ENCODE data around the gene DGKD.

Gene DGKD

GRCh38 chr2:233414777-233415570, 60.7 kb downstream of the DGKD start:
- ATAC-seq: peak; percentile 54
- no peak for TF ChIP-seq CREB5 (CRISPR knock-in tag; IDR thresholded peaks at IDR 0.05; ENCODE audit: low read depth)
- peak; percentile 28; the same call in 1 of the 2 replicates for TF ChIP-seq ISL1 (CRISPR knock-in tag; IDR thresholded peaks at IDR 0.05)
- peak; percentile 62; the same call in 1 of the 2 replicates for TF ChIP-seq ZFP3 (CRISPR knock-in tag; IDR thresholded peaks at IDR 0.05)

GRCh38 chr2:233416199-233416598, 61.9 kb downstream of the DGKD start:
- no peak for ATAC-seq
- TF ChIP-seq CSRNP3 (CRISPR knock-in tag; IDR thresholded peaks at IDR 0.05) (no peak), TCF4 (CRISPR knock-in tag; IDR thresholded peaks at IDR 0.05; ENCODE audit: borderline replicate concordance) (no peak), ZNF70 (CRISPR knock-in tag; IDR thresholded peaks at IDR 0.05) (no peak), ZFP3 (CRISPR knock-in tag; IDR thresholded peaks at IDR 0.05) (no peak), ISL1 (CRISPR knock-in tag; IDR thresholded peaks at IDR 0.05) (no peak), PATZ1 (CRISPR knock-in tag; IDR thresholded peaks at IDR 0.05; ENCODE audit: borderline replicate concordance) (no peak), CSDC2 (CRISPR knock-in tag; IDR thresholded peaks at IDR 0.05) (no peak), ZC3H10 (CRISPR knock-in tag; IDR thresholded peaks at IDR 0.05) (no peak), GLIS3 (CRISPR knock-in tag; IDR thresholded peaks at IDR 0.05) (no peak), OSR1 (CRISPR knock-in tag; IDR thresholded peaks at IDR 0.05) (no peak), ZNF565 (CRISPR knock-in tag; conservative IDR thresholded peaks at IDR 0.05; ENCODE audit: low read depth) (no peak), PPARA (CRISPR knock-in tag; IDR thresholded peaks at IDR 0.05; ENCODE audit: borderline replicate concordance) (no peak), BACH2 (CRISPR knock-in tag; IDR thresholded peaks at IDR 0.05; ENCODE audit: borderline replicate concordance) (no peak), ARNTL (CRISPR knock-in tag; IDR thresholded peaks at IDR 0.05; ENCODE audit: borderline replicate concordance, low read depth) (no peak), RARB (CRISPR knock-in tag; IDR thresholded peaks at IDR 0.05) (no peak), ESRRG (CRISPR knock-in tag; IDR thresholded peaks at IDR 0.05) (no peak), SNAI2 (CRISPR knock-in tag; IDR thresholded peaks at IDR 0.05) (no peak), ZFP30 (CRISPR knock-in tag; IDR thresholded peaks at IDR 0.05) (no peak), TSHZ2 (CRISPR knock-in tag; IDR thresholded peaks at IDR 0.05) (no peak)

- ATAC-seq: no peak
- no peak for TF ChIP-seq GLIS3 (CRISPR knock-in tag; IDR thresholded peaks at IDR 0.05)
- no peak for TF ChIP-seq OSR1 (CRISPR knock-in tag; IDR thresholded peaks at IDR 0.05)
- no peak for TF ChIP-seq SNAI2 (CRISPR knock-in tag; IDR thresholded peaks at IDR 0.05)
- no peak for TF ChIP-seq ZNF70 (CRISPR knock-in tag; IDR thresholded peaks at IDR 0.05)
- no peak for TF ChIP-seq ARNTL (CRISPR knock-in tag; IDR thresholded peaks at IDR 0.05; ENCODE audit: borderline replicate concordance, low read depth)
- TF ChIP-seq CREB5 (CRISPR knock-in tag; IDR thresholded peaks at IDR 0.05; ENCODE audit: low read depth): no peak
- TF ChIP-seq ZNF565 (CRISPR knock-in tag; conservative IDR thresholded peaks at IDR 0.05; ENCODE audit: low read depth): no peak
- no peak for TF ChIP-seq ZC3H10 (CRISPR knock-in tag; IDR thresholded peaks at IDR 0.05)
- TF ChIP-seq CSRNP3 (CRISPR knock-in tag; IDR thresholded peaks at IDR 0.05): no peak
- TF ChIP-seq CSDC2 (CRISPR knock-in tag; IDR thresholded peaks at IDR 0.05): no peak
- no peak for TF ChIP-seq ZNF8 (CRISPR knock-in tag; IDR thresholded peaks at IDR 0.05)
- TF ChIP-seq ZFP30 (CRISPR knock-in tag; IDR thresholded peaks at IDR 0.05): no peak
- no peak for TF ChIP-seq PATZ1 (CRISPR knock-in tag; IDR thresholded peaks at IDR 0.05; ENCODE audit: borderline replicate concordance)
- no peak for TF ChIP-seq TCF4 (CRISPR knock-in tag; IDR thresholded peaks at IDR 0.05; ENCODE audit: borderline replicate concordance)
- TF ChIP-seq ISL1 (CRISPR knock-in tag; IDR thresholded peaks at IDR 0.05): no peak
- TF ChIP-seq ESRRG (CRISPR knock-in tag; IDR thresholded peaks at IDR 0.05): no peak
These were observed 62.4 kb downstream of the DGKD start for GRCh38 chr2:233416706-233417105.

Measured in SK-N-SH treated with all-trans-retinoic acid at 6 μM for 48 hours (cell line).